Panc1 (cell line): ENCODE data around the gene KRTAP2-3.
"Not testable (repeated sequence)": the region's sequence is repeated elsewhere in the genome, so short reads cannot be mapped to it uniquely, and the experiment has no call there.

Experiments used
- POLR2AphosphoS5 ChIP-seq: IDR thresholded peaks from 2 replicates; pipeline ENCODE4 v1.6.1; 2012; ENCODE audit warnings: mild to moderate bottlenecking, low read depth, low read length, moderate library complexity
- TF ChIP-seq, protein P1 (sequence below): fragments of 450-650 bp; IDR thresholded peaks from 2 replicates; pipeline ENCODE4 v1.5.1; 2017; ENCODE audit warnings: mild to moderate bottlenecking

DNA sequence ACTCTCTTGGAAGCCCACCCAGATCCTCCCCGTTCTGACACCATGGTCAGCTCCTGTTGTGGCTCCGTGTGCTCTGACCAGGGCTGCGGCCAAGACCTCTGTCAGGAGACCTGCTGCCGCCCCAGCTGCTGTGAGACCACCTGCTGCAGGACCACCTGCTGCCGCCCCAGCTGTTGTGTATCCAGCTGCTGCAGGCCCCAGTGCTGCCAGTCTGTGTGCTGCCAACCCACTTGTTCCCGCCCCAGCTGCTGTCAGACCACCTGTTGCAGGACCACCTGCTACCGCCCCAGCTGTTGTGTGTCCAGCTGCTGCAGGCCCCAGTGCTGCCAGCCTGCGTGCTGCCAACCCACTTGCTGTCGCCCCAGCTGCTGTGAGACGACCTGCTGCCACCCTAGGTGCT is 45.4 kb upstream of the KRTAP2-3 start, which contains the start of gene KRTAP4-9:
- TF ChIP-seq, protein P1, sequence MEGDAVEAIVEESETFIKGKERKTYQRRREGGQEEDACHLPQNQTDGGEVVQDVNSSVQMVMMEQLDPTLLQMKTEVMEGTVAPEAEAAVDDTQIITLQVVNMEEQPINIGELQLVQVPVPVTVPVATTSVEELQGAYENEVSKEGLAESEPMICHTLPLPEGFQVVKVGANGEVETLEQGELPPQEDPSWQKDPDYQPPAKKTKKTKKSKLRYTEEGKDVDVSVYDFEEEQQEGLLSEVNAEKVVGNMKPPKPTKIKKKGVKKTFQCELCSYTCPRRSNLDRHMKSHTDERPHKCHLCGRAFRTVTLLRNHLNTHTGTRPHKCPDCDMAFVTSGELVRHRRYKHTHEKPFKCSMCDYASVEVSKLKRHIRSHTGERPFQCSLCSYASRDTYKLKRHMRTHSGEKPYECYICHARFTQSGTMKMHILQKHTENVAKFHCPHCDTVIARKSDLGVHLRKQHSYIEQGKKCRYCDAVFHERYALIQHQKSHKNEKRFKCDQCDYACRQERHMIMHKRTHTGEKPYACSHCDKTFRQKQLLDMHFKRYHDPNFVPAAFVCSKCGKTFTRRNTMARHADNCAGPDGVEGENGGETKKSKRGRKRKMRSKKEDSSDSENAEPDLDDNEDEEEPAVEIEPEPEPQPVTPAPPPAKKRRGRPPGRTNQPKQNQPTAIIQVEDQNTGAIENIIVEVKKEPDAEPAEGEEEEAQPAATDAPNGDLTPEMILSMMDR, result not testable (repeated sequence)
- TF ChIP-seq POLR2AphosphoS5, result not testable (repeated sequence)
